ENCODE results near the gene TRAF1.

DNA sequence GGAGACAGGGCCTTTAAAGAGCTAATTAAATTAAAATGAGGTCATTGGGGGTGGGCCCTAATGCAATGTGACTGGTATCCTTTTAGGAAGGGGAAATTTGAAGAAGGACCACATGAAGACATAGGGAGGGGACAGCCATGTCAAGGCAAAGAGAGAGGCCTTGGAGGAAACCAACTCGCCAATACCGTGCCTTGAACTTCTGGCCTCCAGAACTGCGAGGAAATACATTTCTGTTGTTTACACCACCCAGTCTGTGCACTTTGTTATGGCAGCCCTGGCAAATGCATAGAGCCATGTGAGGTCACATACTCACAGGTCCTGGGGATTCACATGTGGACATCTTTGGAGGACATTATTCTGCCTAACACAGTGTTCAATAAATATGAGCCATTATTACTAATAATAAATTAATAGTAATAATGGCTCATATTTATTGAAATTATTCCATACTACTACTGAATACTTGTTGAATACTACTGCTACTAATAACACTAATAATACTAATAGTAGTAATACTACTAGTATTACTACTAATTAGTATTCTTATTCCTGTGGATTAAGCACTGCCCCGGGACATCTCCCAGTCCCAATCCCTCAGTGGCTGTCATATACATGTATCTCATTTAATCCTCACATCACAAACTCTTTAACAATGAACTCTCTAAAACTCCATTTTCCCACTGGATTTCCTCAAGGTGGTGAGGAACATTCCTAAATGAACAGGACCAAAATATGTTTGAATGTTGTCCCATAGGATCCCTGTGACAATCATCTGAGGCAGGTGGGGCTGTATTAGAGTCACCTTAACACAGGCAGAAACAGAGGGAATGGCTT is 8.4 kb downstream of the TRAF1 start:
- TF ChIP-seq, protein P1, sequence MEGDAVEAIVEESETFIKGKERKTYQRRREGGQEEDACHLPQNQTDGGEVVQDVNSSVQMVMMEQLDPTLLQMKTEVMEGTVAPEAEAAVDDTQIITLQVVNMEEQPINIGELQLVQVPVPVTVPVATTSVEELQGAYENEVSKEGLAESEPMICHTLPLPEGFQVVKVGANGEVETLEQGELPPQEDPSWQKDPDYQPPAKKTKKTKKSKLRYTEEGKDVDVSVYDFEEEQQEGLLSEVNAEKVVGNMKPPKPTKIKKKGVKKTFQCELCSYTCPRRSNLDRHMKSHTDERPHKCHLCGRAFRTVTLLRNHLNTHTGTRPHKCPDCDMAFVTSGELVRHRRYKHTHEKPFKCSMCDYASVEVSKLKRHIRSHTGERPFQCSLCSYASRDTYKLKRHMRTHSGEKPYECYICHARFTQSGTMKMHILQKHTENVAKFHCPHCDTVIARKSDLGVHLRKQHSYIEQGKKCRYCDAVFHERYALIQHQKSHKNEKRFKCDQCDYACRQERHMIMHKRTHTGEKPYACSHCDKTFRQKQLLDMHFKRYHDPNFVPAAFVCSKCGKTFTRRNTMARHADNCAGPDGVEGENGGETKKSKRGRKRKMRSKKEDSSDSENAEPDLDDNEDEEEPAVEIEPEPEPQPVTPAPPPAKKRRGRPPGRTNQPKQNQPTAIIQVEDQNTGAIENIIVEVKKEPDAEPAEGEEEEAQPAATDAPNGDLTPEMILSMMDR (IDR thresholded peaks at IDR 0.05) = no peak
- TF ChIP-seq POLR2A (IDR thresholded peaks at IDR 0.05) = no peak
